Smooth muscle cell (in vitro differentiated cells): ENCODE results near the gene RMRP. TPM values are rescaled to one million over a fixed set of nuclear protein-coding genes. Genes with fewer than 3 reads are reported as not detected.

Source experiments
- DNase-seq: peaks from one replicate; lab custom pipeline; 2025; ENCODE audit not compliant: unreplicated experiment; lab: John Stamatoyannopoulos, UW
- H2AFZ ChIP-seq: fragments of 200-600 bp; sonication (generic); 2 replicates; pipeline ENCODE4 v1.6.0; 2016; ENCODE audit warnings: antibody characterized with exemption, low read depth, mild to moderate bottlenecking
- H3F3A ChIP-seq: fragments of 200-600 bp; sonication (generic); 2 replicates; pipeline ENCODE4 v1.6.0; 2017; ENCODE audit warnings: antibody characterized with exemption, low read depth
- H3K27ac ChIP-seq: fragments of 200-600 bp; sonication (generic); 2 replicates; pipeline ENCODE4 v1.5.1; 2016; ENCODE audit warnings: low read depth, mild to moderate bottlenecking
- H3K27me3 ChIP-seq: fragments of 200-600 bp; sonication (generic); 2 replicates; pipeline ENCODE4 v1.6.1; 2016; ENCODE audit warnings: low read depth, mild to moderate bottlenecking
- H3K36me3 ChIP-seq: fragments of 200-600 bp; sonication (generic); 2 replicates; pipeline ENCODE4 v1.5.1; 2016; ENCODE audit warnings: low read depth
- H3K4me1 ChIP-seq: fragments of 200-600 bp; sonication (generic); 2 replicates; pipeline ENCODE4 v1.5.1; 2016; ENCODE audit warnings: low read depth
- H3K4me2 ChIP-seq: fragments of 200-600 bp; sonication (generic); 2 replicates; pipeline ENCODE4 v1.6.0; 2016; ENCODE audit warnings: mild to moderate bottlenecking
- H3K4me3 ChIP-seq: fragments of 200-600 bp; sonication (generic); 2 replicates; pipeline ENCODE4 v1.5.1; 2016; ENCODE audit warnings: mild to moderate bottlenecking
- H3K79me2 ChIP-seq: fragments of 200-600 bp; sonication (generic); 2 replicates; pipeline ENCODE4 v1.6.0; 2016; ENCODE audit warnings: low read depth, mild to moderate bottlenecking
- H3K9ac ChIP-seq: fragments of 200-600 bp; sonication (generic); 2 replicates; pipeline ENCODE4 v1.6.0; 2016; ENCODE audit warnings: low read depth
- H3K9me3 ChIP-seq: fragments of 200-600 bp; sonication (generic); replicated peaks from 2 replicates; pipeline ENCODE4 v1.5.1; 2016; ENCODE audit warnings: low read depth
- H4K20me1 ChIP-seq: fragments of 200-600 bp; sonication (generic); 2 replicates; pipeline ENCODE4 v1.6.0; 2016; ENCODE audit warnings: low read depth
- CTCF ChIP-seq: fragments of 200-600 bp; sonication (generic); IDR thresholded peaks from 2 replicates; pipeline ENCODE4 v1.5.1; 2017; ENCODE audit warnings: borderline replicate concordance, mild to moderate bottlenecking, antibody characterized with exemption; ENCODE audit not compliant: insufficient read depth, poor library complexity, severe bottlenecking
- WGBS: methylation state at CpG from one replicate; pipeline ENCODE4 v1.1.7; 2016; ENCODE audit warnings: low lambda C conversion rate; 5-methylcytosine and 5-hydroxymethylcytosine counted together
- polyA plus RNA-seq: library from polyadenylated mRNA; unstranded; fragments of >200 nt; fragmentation: Nextera tagmentation; extraction: Ambion mirVana; gene quantifications from 2 replicates; pipeline ENCODE4 v1.2.1, GENCODE V29; 2016
- total RNA-seq: library from RNA; depleted of rRNA; stranded (reverse); fragments of >200 nt; gene quantifications from 2 replicates; pipeline ENCODE4 v1.2.3, GENCODE V29; 2014

RMRP gene
- total and polyA plus RNA-seq, 2 experiments from 2014 or later: 10,156 TPM; not detected in 1

DNA sequence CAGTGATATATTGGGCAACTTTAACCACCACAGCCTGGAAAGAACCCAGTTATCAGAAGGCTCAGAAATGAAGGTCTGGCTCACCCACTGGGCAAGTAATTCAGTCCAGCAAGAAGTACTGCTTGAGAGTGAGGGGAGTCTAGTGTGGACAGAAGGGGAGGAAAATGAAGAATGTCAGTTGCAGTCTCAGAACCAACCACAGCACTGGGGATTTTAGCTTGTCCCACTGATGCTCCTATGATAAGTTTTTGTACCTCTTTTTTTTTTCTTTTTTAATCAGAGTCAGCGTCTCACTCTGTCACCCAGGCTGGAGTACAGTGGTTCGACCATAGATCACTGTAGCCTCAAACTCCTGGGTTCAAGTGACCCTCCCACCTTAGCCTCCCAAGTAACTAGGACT, 30.2 kb downstream of the RMRP start:
- Histone ChIP-seq H3K4me3 (no peak overlapping the region), H2AFZ (no peak overlapping the region), H3K27ac (no peak overlapping the region), H3K27me3 (no peaks in the 10 kb centered on the region), H3K9ac (no peak overlapping the region), H3K79me2 (no peaks in the 10 kb centered on the region), H3K36me3 (no peaks in the 10 kb centered on the region), H3K4me1 (no peaks in the 10 kb centered on the region), H3K9me3 (no peaks in the 10 kb centered on the region), H3F3A (no peaks in the 10 kb centered on the region), H4K20me1 (no peaks in the 10 kb centered on the region), H3K4me2 (no peak overlapping the region)
- DNase-seq: no peak
- 94% methylated on average over 2 of the region's 2 CpGs for WGBS
- no peak for TF ChIP-seq CTCF

DNA sequence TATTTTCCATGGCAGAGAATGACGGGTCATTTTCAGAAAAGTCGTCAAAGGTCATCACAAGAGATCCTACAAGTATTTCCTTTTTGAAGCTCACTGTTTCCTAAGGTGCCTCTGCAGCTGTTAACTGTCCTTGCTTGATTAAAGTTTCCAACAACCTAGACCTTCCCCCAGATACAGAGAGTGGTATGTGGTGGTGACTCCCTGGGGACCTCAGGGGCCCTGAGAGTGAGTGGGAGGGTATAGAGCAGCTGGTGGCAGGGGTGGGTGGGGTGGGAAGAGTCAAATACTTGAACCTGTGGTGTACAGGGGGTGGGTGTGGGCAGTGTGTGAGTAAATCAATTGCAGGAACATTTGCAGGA, 38.0 kb downstream of the RMRP start:
- H3K4me2 ChIP-seq: no peak overlapping the region
- H3K27ac ChIP-seq: no peak overlapping the region
- H2AFZ ChIP-seq: no peak overlapping the region
- no peaks in the 10 kb centered on the region for H3K9me3 ChIP-seq
- TF ChIP-seq CTCF: no peak
- 87% methylated on average over 2 of the region's 2 CpGs for WGBS
- H3K4me1 ChIP-seq: peaks cover 3% of the 10 kb centered on the region
- H3K27me3 ChIP-seq: peaks cover 37% of the 10 kb centered on the region
- no peak overlapping the region for H3K9ac ChIP-seq
- H3F3A ChIP-seq: no peaks in the 10 kb centered on the region
- no peaks in the 10 kb centered on the region for H3K36me3 ChIP-seq
- DNase-seq: no peak
- no peaks in the 10 kb centered on the region for H4K20me1 ChIP-seq
- H3K4me3 ChIP-seq: no peak overlapping the region
- no peaks in the 10 kb centered on the region for H3K79me2 ChIP-seq

DNA sequence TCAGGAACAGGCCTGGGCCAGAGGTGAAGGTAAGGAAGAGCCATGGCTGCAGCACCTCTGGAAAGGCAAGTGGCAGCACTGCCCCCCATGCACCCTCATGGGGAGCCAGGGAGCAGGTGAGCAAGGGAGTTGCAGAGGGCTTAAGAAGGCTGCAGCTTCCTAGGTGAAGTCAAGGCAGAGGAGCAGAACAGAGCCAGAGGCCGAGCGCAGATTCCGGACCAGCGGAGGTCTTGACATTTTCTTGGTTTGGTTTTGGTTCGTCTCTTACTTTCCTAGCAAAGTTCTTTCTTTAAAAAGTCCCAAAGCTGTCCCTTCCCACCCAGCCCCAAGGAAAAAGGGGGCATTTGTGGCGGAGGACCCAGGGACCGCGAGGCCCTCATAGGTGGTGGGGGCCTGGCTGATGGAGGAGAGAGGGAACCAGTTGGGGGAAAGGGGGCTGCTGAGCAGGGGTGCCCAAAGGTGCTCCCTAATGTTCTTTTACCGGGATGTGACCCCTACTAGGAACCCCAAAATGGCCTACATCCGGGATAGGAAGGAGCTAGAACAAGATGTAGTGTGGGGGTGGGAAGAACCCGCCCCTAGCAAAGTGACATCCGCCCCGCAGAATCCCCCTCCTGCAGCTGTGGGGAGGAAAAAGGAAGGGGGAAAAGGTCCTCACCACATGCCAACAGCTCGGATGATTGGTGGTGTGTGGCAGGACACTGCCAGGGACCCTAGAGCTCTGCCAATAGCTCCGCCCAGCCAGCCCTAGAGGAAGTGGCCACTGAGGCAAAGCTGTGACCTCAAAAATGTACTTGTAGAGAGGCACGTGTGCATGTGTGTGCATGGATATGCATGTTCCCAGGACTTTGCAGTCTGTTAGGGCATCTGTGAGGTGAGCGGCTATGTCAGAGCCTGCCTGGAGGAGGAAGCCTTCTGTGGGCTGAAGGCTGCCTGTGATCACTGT, 38.7 kb downstream of the RMRP start:
- Histone ChIP-seq H3K27ac (no peak overlapping the region), H3K4me3 (no peak overlapping the region), H4K20me1 (no peaks in the 10 kb centered on the region), H3K4me2 (no peak overlapping the region), H3K4me1 (peaks cover 3% of the 10 kb centered on the region), H3K9me3 (no peaks in the 10 kb centered on the region), H3F3A (no peaks in the 10 kb centered on the region), H3K27me3 (peaks cover 42% of the 10 kb centered on the region), H3K79me2 (no peaks in the 10 kb centered on the region), H2AFZ (no peak overlapping the region), H3K36me3 (no peaks in the 10 kb centered on the region), H3K9ac (no peak overlapping the region)
- WGBS: 93% methylated on average over 17 of the region's 17 CpGs
- no peak for TF ChIP-seq CTCF
- DNase-seq: no peak
